K562 (cell line): Measurements from ENCODE around the gene IPO9. TPM values are rescaled to one million over a fixed set of nuclear protein-coding genes. Genes with fewer than 3 reads are reported as not detected.
A peak's percentile ranks its signal among the peaks of the same experiment; 100 is the strongest.

Source experiments
- CGGBP1 ChIP-seq: fragments of 250-450 bp; sonication (Bioruptor Pico); IDR thresholded peaks from 2 replicates; pipeline ENCODE4 v1.9.0; 2021; ENCODE audit warnings: mild to moderate bottlenecking
- DDX20 ChIP-seq: fragments of 450-650 bp; IDR thresholded peaks from 2 replicates; pipeline ENCODE4 v1.6.1; 2016; ENCODE audit warnings: missing genetic modification characterization, low read depth, mild to moderate bottlenecking, missing compliant biosample characterization, moderate library complexity
- EHMT2 ChIP-seq: fragments of 450-650 bp; IDR thresholded peaks from 2 replicates; pipeline ENCODE4 v1.6.1; 2018; ENCODE audit warnings: antibody characterized with exemption
- JUN ChIP-seq, 2 experiments: sonication (generic) in 1 of 2; formaldehyde crosslinking in 1 of 2; IDR thresholded peaks; 2 replicates each; pipeline versions ENCODE4 v1.6.1 to v1.8.0; 2012 to 2022; ENCODE audit warnings: borderline replicate concordance in 2 of 2, mild to moderate bottlenecking in 2 of 2, improper control_type of control experiment in 1 of 2, low read depth in 1 of 2, low read length in 1 of 2, missing genetic modification reagents in 1 of 2
- MYNN ChIP-seq, 2 experiments: sonication (generic); formaldehyde crosslinking in 1 of 2; IDR thresholded peaks; 2 replicates each; pipeline versions ENCODE4 v1.5.0 to v1.6.1; 2016 to 2020; ENCODE audit warnings: antibody characterized with exemption in 1 of 2, missing genetic modification reagents in 1 of 2
- SMAD1 ChIP-seq: fragments of 150-350 bp; IDR thresholded peaks from 2 replicates; pipeline ENCODE4 v1.6.1; 2014; ENCODE audit warnings: low read length, low read depth; ENCODE audit not compliant: partially characterized antibody
- THAP7 ChIP-seq: fragments of 250-450 bp; sonication (Bioruptor Pico); IDR thresholded peaks from 2 replicates; pipeline ENCODE4 v1.5.0; 2021
- YY1 ChIP-seq, 3 experiments: IDR thresholded peaks; 2 replicates each; pipeline ENCODE4 v1.6.1; 2011; ENCODE audit warnings: low read length in 2 of 3, mild to moderate bottlenecking in 2 of 3, moderate library complexity in 2 of 3, borderline replicate concordance in 1 of 3, control low read depth in 1 of 3, low read depth in 1 of 3; ENCODE audit not compliant: insufficient read depth in 3 of 3, insufficient replicate concordance in 2 of 3, control insufficient read depth in 1 of 3, insufficient read length in 1 of 3; ENCODE audit errors: extremely low read depth in 1 of 3
- ZBTB40 ChIP-seq, 2 experiments: fragments of 450-650 bp in 1 of 2; sonication (generic) in 1 of 2; formaldehyde crosslinking in 1 of 2; IDR thresholded peaks; 2 replicates each; pipeline versions ENCODE4 v1.7.1 to v1.9.0; 2016 to 2022; ENCODE audit warnings: inconsistent platforms in 1 of 2, mild to moderate bottlenecking in 1 of 2, missing genetic modification reagents in 1 of 2
- ZNF143 ChIP-seq: sonication (generic); formaldehyde crosslinking; IDR thresholded peaks from 2 replicates; pipeline ENCODE4 v1.9.0; 2022; ENCODE audit warnings: mild to moderate bottlenecking, missing genetic modification reagents
- ZNF23 ChIP-seq: fragments of 250-450 bp; sonication (Bioruptor Pico); IDR thresholded peaks from 2 replicates; pipeline ENCODE4 v1.4.0; 2020; ENCODE audit warnings: mild to moderate bottlenecking
- ZNF280A ChIP-seq: fragments of 450-650 bp; IDR thresholded peaks from 2 replicates; pipeline ENCODE4 v1.6.1; 2018; ENCODE audit warnings: mild to moderate bottlenecking, low read depth; ENCODE audit not compliant: partially characterized antibody
- polyA plus RNA-seq, 8 experiments: library from polyadenylated mRNA; depleted of rRNA in 4 of 8; stranded (reverse) in 5 of 8; unstranded in 3 of 8; fragments of >200 nt; fragmentation: Nextera tagmentation in 2 of 8; fragmentation: Illumina TruSeq in 1 of 8; extraction: Ambion mirVana in 2 of 8; extraction: Trizol in 1 of 8; gene quantifications; 2 replicates each; pipeline versions ENCODE4 v1.2.1 to v1.2.3, GENCODE V29; 2011 to 2014; ENCODE audit warnings: inconsistent platforms in 1 of 8, missing spikeins in 1 of 8
- total RNA-seq, 7 experiments: library from RNA; depleted of rRNA in 6 of 7; stranded (reverse); fragments of >200 nt in 6 of 7; fragmentation: Illumina TruSeq in 2 of 7; extraction: Trizol in 2 of 7; gene quantifications; 2 replicates each; pipeline versions ENCODE4 v1.2.1 to v1.2.3, GENCODE V29; 2011 to 2021; ENCODE audit warnings: low replicate concordance in 1 of 7

Gene IPO9
- total and polyA plus RNA-seq, 9 of the 15 experiments (the other 6 are each of a cell fraction or from before 2014, with no cell fraction given), result 27.9 to 78.6 (median 43.9) TPM

GRCh38 chr1:201826830-201827229 is 2.1 kb upstream of the IPO9 start (continued):
- peak; percentile 99 for TF ChIP-seq ZBTB40 (IDR thresholded peaks at IDR 0.05)
- peak; percentile 99 for TF ChIP-seq ZBTB40 (CRISPR knock-in tag; IDR thresholded peaks at IDR 0.05)
- no peak for TF ChIP-seq SMAD1
- TF ChIP-seq DDX20 (tag), result no peak
- no peak for TF ChIP-seq ZNF280A
- TF ChIP-seq THAP7 (CRISPR knock-in tag), result no peak
- no peak for TF ChIP-seq EHMT2
- no peak for TF ChIP-seq ZNF143 (CRISPR knock-in tag)
- TF ChIP-seq MYNN (IDR thresholded peaks at IDR 0.05), result peak; percentile 24; the same call in 1 of the 2 replicates
- no peak for TF ChIP-seq MYNN (CRISPR knock-in tag; IDR thresholded peaks at IDR 0.05)
- TF ChIP-seq JUN (IDR thresholded peaks at IDR 0.05; ENCODE audit: borderline replicate concordance, low read depth, low read length), result 0 out of 2 replicates have a peak, but pooled peaks have one; percentile 14
- no peak for TF ChIP-seq JUN (CRISPR knock-in tag; IDR thresholded peaks at IDR 0.05; ENCODE audit: borderline replicate concordance)
- no peak for TF ChIP-seq ZNF23 (CRISPR knock-in tag)
- TF ChIP-seq CGGBP1 (CRISPR knock-in tag), result no peak
- peak in 1 of 3 experiments; percentile 19 for TF ChIP-seq YY1 (IDR thresholded peaks at IDR 0.05; ENCODE audit: borderline replicate concordance in 1 of 3, control insufficient read depth in 1 of 3, extremely low read depth in 1 of 3, insufficient read depth in 3 of 3, insufficient read length in 1 of 3, insufficient replicate concordance in 2 of 3, low read depth in 1 of 3, low read length in 2 of 3)
